Activated B cell treated with CpG ODN at 0.5 μM for 24 hours (primary cell): ENCODE measurements around the gene KCND2. TPM values are rescaled to one million over a fixed set of nuclear protein-coding genes. Genes with fewer than 3 reads are reported as not detected.

ENCODE experiments used
- ATAC-seq: fragments of 200-7000 bp; cut with Tn5 transposase; one replicate; pipeline ENCODE4 v1.10.0; 2021; ENCODE audit warnings: low read depth, mild to moderate bottlenecking, moderate library complexity
- CTCF ChIA-PET: fragments of 350-600 bp; sonication (Branson Sonifier 250); formaldehyde crosslinking; loops from one replicate; lab custom pipeline; 2021; ENCODE audit warnings: antibody characterized with exemption; lab: Charles Lee
- POLR2A ChIA-PET: fragments of 350-600 bp; sonication (Branson Sonifier 250); formaldehyde crosslinking; loops from one replicate; lab custom pipeline; 2021; ENCODE audit warnings: antibody characterized with exemption; lab: Charles Lee
- DNase-seq: peaks from one replicate; pipeline ENCODE4 v3.0.0; 2022
- H3K27ac Mint-ChIP-seq: one replicate; pipeline ENCODE4 v1.8.0; 2020; ENCODE audit warnings: mixed read lengths
- H3K27me3 Mint-ChIP-seq: one replicate; pipeline ENCODE4 v1.8.0; 2021; ENCODE audit warnings: mixed read lengths
- H3K36me3 Mint-ChIP-seq: one replicate; pipeline ENCODE4 v1.8.0; 2021; ENCODE audit warnings: low read depth, mixed read lengths
- H3K4me1 Mint-ChIP-seq: one replicate; pipeline ENCODE4 v1.8.0; 2021; ENCODE audit warnings: mixed read lengths
- H3K4me3 Mint-ChIP-seq: one replicate; pipeline ENCODE4 v1.8.0; 2020; ENCODE audit warnings: mild to moderate bottlenecking, mixed read lengths
- H3K9me3 Mint-ChIP-seq: one replicate; pipeline ENCODE4 v1.8.0; 2020; ENCODE audit warnings: mixed read lengths
- intact Hi-C: fragments of 100-400 bp; cut with micrococcal nuclease; formaldehyde crosslinking; loops from one replicate; pipeline ENCODE4 v1.15.1; 2024
- total RNA-seq: library from RNA; stranded (reverse); gene quantifications from 2 replicates; pipeline ENCODE4 v1.2.3, GENCODE V29; 2022
- TF ChIP-seq, protein P1 (sequence below): fragments of 200-600 bp; IDR thresholded peaks from one replicate; pipeline ENCODE4 v1.8.0; 2022; ENCODE audit warnings: antibody characterized with exemption, mild to moderate bottlenecking

KCND2 gene
- total RNA-seq, 1 donor from 2014 or later = not detected

DNA sequence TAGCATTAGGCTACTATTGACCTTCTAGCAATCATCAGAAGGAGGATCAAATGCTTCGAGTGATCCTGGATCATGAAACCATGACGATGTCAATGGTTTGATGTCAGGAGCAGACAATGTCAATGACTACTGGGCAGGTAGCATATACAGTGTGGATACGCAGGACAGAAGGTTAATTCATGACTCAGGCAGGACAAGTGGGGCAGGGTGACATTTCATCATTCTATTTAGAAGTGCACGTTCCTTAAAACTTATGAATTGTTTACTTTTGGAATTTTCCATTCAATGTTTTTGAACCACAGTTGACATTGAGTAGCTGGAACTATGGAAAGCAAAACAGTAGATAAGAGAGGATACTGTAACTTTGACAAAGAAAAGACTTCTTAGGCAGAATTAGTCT lies 444.2 kb downstream of the KCND2 start:
- ChIA-PET POLR2A (no interaction called here), CTCF (no interaction called here)
- H3K9me3 Mint-ChIP-seq = no peaks in the 10 kb centered on the region
- no peaks in the 10 kb centered on the region for H3K36me3 Mint-ChIP-seq
- H3K4me3 Mint-ChIP-seq = no peak overlapping the region
- no peak for ATAC-seq
- peaks cover 4% of the 10 kb centered on the region for H3K27me3 Mint-ChIP-seq
- TF ChIP-seq, protein P1, sequence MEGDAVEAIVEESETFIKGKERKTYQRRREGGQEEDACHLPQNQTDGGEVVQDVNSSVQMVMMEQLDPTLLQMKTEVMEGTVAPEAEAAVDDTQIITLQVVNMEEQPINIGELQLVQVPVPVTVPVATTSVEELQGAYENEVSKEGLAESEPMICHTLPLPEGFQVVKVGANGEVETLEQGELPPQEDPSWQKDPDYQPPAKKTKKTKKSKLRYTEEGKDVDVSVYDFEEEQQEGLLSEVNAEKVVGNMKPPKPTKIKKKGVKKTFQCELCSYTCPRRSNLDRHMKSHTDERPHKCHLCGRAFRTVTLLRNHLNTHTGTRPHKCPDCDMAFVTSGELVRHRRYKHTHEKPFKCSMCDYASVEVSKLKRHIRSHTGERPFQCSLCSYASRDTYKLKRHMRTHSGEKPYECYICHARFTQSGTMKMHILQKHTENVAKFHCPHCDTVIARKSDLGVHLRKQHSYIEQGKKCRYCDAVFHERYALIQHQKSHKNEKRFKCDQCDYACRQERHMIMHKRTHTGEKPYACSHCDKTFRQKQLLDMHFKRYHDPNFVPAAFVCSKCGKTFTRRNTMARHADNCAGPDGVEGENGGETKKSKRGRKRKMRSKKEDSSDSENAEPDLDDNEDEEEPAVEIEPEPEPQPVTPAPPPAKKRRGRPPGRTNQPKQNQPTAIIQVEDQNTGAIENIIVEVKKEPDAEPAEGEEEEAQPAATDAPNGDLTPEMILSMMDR = no peak
- H3K27ac Mint-ChIP-seq = no peak overlapping the region
- H3K4me1 Mint-ChIP-seq = no peaks in the 10 kb centered on the region
- intact Hi-C loops = no loop called here
- no peak for DNase-seq

DNA sequence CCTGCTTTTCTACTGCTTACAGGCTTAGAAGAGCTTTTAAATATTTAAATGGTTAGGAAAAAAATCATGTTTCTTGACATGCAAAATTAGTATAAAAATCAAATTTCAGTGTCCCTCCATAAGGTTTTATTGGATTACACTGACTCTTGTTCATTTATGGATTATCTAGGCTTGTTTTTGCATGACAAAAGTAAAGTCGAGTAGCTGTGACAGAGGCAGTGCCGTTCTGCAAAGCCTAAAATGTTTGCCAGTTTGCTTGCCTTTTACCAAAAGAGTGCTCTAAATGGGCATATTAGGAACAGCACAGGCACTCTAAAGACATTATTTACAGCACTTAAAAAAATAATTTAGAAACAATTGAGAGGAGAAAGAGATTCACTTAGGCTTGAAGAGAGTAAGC lies 445.4 kb downstream of the KCND2 start:
- ATAC-seq (no peak), DNase-seq (no peak)
- intact Hi-C loops = no loop called here
- Mint-ChIP-seq H3K36me3 (no peaks in the 10 kb centered on the region), H3K4me3 (no peak overlapping the region), H3K27ac (no peak overlapping the region), H3K9me3 (no peaks in the 10 kb centered on the region), H3K27me3 (peaks cover 4% of the 10 kb centered on the region), H3K4me1 (no peaks in the 10 kb centered on the region)
- ChIA-PET CTCF (no interaction called here), POLR2A (no interaction called here)
- TF ChIP-seq, protein P1 = no peak

DNA sequence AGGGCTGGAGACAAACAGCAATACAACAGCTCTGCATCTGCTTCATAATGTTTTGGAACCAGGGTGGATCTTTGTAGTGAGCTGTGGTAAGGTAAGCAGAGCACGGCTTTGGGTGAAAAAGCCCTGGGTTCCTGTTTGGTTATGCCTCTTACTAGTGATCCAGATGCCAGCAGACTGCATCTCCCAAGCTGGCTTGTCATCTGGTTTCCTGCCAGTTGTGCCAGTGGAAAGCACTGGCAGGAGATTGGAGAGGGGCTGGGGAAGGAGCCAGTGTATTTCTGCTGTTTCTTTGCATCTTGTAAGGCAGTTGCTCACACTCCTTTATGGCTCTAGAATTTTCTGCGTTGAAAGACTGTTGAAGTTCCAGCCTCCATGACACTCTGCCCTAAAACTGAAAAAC lies 447.3 kb downstream of the KCND2 start:
- intact Hi-C loops = loop anchor here (5.0 kb wide), 1 partner anchor 783 kb away; no protein-coding TSS in a partner anchor
- CTCF ChIA-PET = no interaction called here
- POLR2A ChIA-PET = no interaction called here
- Mint-ChIP-seq H3K27ac (no peak overlapping the region), H3K36me3 (no peaks in the 10 kb centered on the region), H3K9me3 (no peaks in the 10 kb centered on the region), H3K4me3 (no peak overlapping the region), H3K27me3 (peaks cover 2% of the 10 kb centered on the region), H3K4me1 (no peaks in the 10 kb centered on the region)
- TF ChIP-seq, protein P1 = no peak
- DNase-seq (no peak), ATAC-seq (no peak)

DNA sequence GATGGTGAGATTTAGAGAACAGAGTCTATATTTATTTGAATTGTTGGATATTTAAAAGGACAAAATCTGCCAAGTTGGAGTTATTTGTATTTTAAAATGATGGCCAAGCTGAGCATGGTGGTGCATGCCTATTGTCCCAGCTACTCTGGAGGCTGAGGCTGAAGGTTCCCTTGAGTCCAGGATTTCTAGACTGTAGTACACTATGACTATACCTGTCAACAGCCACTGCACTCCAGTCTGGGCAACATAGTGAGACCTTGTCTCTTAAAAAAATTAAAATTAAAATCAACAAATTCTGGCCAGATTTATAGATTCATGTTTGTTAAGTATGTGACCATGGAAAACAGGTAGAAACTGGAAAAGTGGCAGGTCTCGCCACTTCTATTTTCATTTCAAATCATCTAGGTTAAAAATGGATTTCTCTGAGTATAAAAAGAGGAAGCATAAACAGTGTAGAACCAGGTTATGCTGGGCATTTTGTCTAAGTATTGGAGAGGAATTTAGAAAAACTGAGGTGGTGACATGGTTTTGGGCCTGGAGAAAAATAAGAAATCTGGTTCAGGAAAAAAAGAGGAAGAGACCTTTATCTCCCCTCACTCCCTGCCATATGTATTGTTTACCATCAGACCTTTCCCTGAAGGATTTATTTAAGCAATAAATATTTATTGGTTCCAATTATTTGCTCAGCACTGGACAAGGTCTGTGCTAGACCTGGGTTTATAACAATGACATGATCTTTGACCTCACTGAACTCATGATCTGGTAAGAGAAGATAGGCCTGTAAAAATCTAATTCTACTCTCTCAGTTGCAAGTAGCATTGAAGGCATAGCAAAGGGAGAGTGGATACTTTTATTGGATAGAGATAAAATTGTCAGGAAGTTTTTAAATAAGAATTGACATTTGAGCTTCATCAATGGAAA lies 450.8 kb downstream of the KCND2 start:
- TF ChIP-seq, protein P1 = no peak
- H3K27me3 Mint-ChIP-seq = no peaks in the 10 kb centered on the region
- H3K27ac Mint-ChIP-seq = no peak overlapping the region
- H3K36me3 Mint-ChIP-seq = no peaks in the 10 kb centered on the region
- no peaks in the 10 kb centered on the region for H3K4me1 Mint-ChIP-seq
- DNase-seq (no peak), ATAC-seq (no peak)
- ChIA-PET POLR2A (no interaction called here), CTCF (no interaction called here)
- intact Hi-C loops = loop anchor here (5.0 kb wide), 1 partner anchor 786 kb away; no protein-coding TSS in a partner anchor
- no peak overlapping the region for H3K4me3 Mint-ChIP-seq
- H3K9me3 Mint-ChIP-seq = no peaks in the 10 kb centered on the region

DNA sequence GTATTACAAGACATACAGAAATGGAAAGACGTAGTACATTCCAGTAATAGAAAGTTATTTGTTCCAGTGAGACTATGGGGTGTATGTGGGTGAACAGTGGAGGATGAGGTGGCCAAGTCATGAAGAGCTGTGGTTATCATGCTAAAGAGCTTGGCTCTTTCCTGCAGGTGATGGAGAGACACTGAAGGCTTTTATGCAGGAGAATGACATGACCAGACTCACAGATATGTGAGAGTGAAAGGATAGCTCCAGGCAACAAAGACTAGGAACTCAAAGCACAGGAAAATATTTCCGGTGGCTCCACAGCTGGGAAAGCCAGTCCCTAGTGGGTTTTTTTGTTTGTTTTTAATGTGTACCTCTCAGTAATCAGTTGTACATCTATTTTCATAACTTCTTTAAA lies 451.5 kb downstream of the KCND2 start:
- Mint-ChIP-seq H3K4me1 (no peaks in the 10 kb centered on the region), H3K27me3 (no peaks in the 10 kb centered on the region), H3K9me3 (no peaks in the 10 kb centered on the region), H3K27ac (no peak overlapping the region), H3K4me3 (no peak overlapping the region), H3K36me3 (no peaks in the 10 kb centered on the region)
- ChIA-PET POLR2A (no interaction called here), CTCF (no interaction called here)
- intact Hi-C loops = loop anchor here (5.0 kb wide), 1 partner anchor 787 kb away; no protein-coding TSS in a partner anchor
- DNase-seq (no peak), ATAC-seq (no peak)
- TF ChIP-seq, protein P1 = no peak
